Measurements from ENCODE around the gene TNS1.

TNS1 gene

GRCh38 chr2:217876253-217876570, 126.6 kb downstream of the TNS1 start:
- TF ChIP-seq CTCF (IDR thresholded peaks at IDR 0.05; ENCODE audit: extremely low read depth, missing control alignments): no peak
- DNase-seq (ENCODE audit: low spot score): no peak

- DNase-seq (ENCODE audit: low spot score): no peak
- no peak for TF ChIP-seq CTCF (IDR thresholded peaks at IDR 0.05; ENCODE audit: extremely low read depth, missing control alignments)
These were observed 127.1 kb downstream of the TNS1 start for GRCh38 chr2:217875556-217876252.

- DNase-seq (ENCODE audit: low spot score): no peak
- TF ChIP-seq CTCF (IDR thresholded peaks at IDR 0.05; ENCODE audit: extremely low read depth, missing control alignments): no peak
These were observed 127.7 kb downstream of the TNS1 start for GRCh38 chr2:217875138-217875537.

GRCh38 chr2:217873371-217873770, 129.4 kb downstream of the TNS1 start:
- no peak for TF ChIP-seq CTCF (IDR thresholded peaks at IDR 0.05; ENCODE audit: extremely low read depth, missing control alignments)
- no peak for DNase-seq (ENCODE audit: low spot score)

GRCh38 chr2:217872319-217872718, 130.5 kb downstream of the TNS1 start:
- no peak for DNase-seq (ENCODE audit: low spot score)

GRCh38 chr2:217870528-217871011, 132.2 kb downstream of the TNS1 start:
- TF ChIP-seq CTCF (IDR thresholded peaks at IDR 0.05; ENCODE audit: extremely low read depth, missing control alignments): no peak
- DNase-seq (ENCODE audit: low spot score): no peak

More at GRCh38 chr2:217872319-217872718, 130.5 kb downstream of the TNS1 start:
- no peak for TF ChIP-seq CTCF (IDR thresholded peaks at IDR 0.05; ENCODE audit: extremely low read depth, missing control alignments)

GRCh38 chr2:217868911-217869334, 133.9 kb downstream of the TNS1 start:
- DNase-seq (ENCODE audit: low spot score): no peak
- TF ChIP-seq CTCF (IDR thresholded peaks at IDR 0.05; ENCODE audit: extremely low read depth, missing control alignments): no peak
